H1 (cell line): ENCODE measurements around the gene IQCF2. TPM values are rescaled to one million over a fixed set of nuclear protein-coding genes. Genes with fewer than 3 reads are reported as not detected.

Experiments
- CTCF ChIA-PET: fragments of 300-600 bp; sonication (Branson Sonifier 250); formaldehyde crosslinking; loops from one replicate; lab custom pipeline; 2021; ENCODE audit not compliant: partially characterized antibody; lab: Charles Lee
- POLR2A ChIA-PET: fragments of 300-600 bp; sonication (Branson Sonifier 250); formaldehyde crosslinking; loops from one replicate; lab custom pipeline; 2021; ENCODE audit warnings: inconsistent platforms; ENCODE audit not compliant: partially characterized antibody; lab: Charles Lee
- DNase-seq, 2 experiments: peaks; one replicate each; pipeline versions ENCODE4 v3.0.0 to v3.0.0-alpha.2; 2010 to 2022; ENCODE audit warnings: low spot score in 2 of 2, low read depth in 1 of 2, mixed read lengths in 1 of 2
- FAIRE-seq: peaks from 2 replicates; lab custom pipeline; 2011; peaks lifted over from hg19 to GRCh38; lab: Jason Lieb, UNC
- H2AFZ ChIP-seq: 2 replicates; pipeline ENCODE4 v1.8.1; 2012; ENCODE audit warnings: low read length, inconsistent platforms
- H2AK5ac ChIP-seq: 2 replicates; pipeline ENCODE4 v1.6.1; 2013; ENCODE audit warnings: low read depth, low read length
- H2BK120ac ChIP-seq: replicated peaks from 2 replicates; pipeline ENCODE3; 2013; ENCODE audit warnings: low read depth, low read length, inconsistent platforms
- H2BK12ac ChIP-seq: 2 replicates; pipeline ENCODE4 v1.6.1; 2013; ENCODE audit warnings: low read depth, low read length
- H2BK15ac ChIP-seq: 2 replicates; pipeline ENCODE4 v1.6.1; 2013; ENCODE audit warnings: low read length
- H2BK20ac ChIP-seq: 2 replicates; pipeline ENCODE4 v1.6.1; 2013; ENCODE audit warnings: low read length
- H2BK5ac ChIP-seq: 2 replicates; pipeline ENCODE4 v1.6.1; 2013; ENCODE audit warnings: low read depth, low read length
- H3K14ac ChIP-seq: 2 replicates; pipeline ENCODE4 v1.6.1; 2013; ENCODE audit warnings: inconsistent platforms; ENCODE audit not compliant: insufficient read length
- H3K18ac ChIP-seq: 2 replicates; pipeline ENCODE4 v1.6.1; 2013; ENCODE audit warnings: low read length; ENCODE audit errors: extremely low read depth
- H3K23ac ChIP-seq: 2 replicates; pipeline ENCODE4 v1.6.1; 2013; ENCODE audit warnings: inconsistent platforms; ENCODE audit not compliant: insufficient read length
- H3K23me2 ChIP-seq: 2 replicates; pipeline ENCODE4 v1.6.1; 2013; ENCODE audit warnings: low read depth, low read length
- H3K27ac ChIP-seq: 2 replicates; pipeline ENCODE4 v1.6.1; 2011; ENCODE audit warnings: low read depth, low read length, inconsistent platforms
- H3K27me3 ChIP-seq, 4 experiments: replicated peaks in 1 of 4; 1 replicate in 1 of 4; 2 replicates in 3 of 4; pipeline versions ENCODE4 v1.6.1 to v1.8.1; 2011 to 2013; ENCODE audit warnings: low read length in 3 of 4, mild to moderate bottlenecking in 3 of 4, inconsistent platforms in 2 of 4, mixed read lengths in 2 of 4, moderate library complexity in 1 of 4; ENCODE audit not compliant: control insufficient read depth in 3 of 4, insufficient read depth in 3 of 4; ENCODE audit errors: extremely low read depth in 1 of 4
- H3K36me3 ChIP-seq, 4 experiments: 2 replicates each; pipeline versions ENCODE4 v1.6.1 to v1.8.1; 2011 to 2013; ENCODE audit warnings: mild to moderate bottlenecking in 4 of 4, low read length in 3 of 4, moderate library complexity in 2 of 4, control low read depth in 1 of 4, inconsistent platforms in 1 of 4; ENCODE audit not compliant: insufficient read depth in 4 of 4, control insufficient read depth in 2 of 4
- H3K4ac ChIP-seq: replicated peaks from 2 replicates; pipeline ENCODE3; 2013; ENCODE audit warnings: low read length, low read depth, mixed read lengths, inconsistent platforms; ENCODE audit not compliant: insufficient read length
- H3K4me1 ChIP-seq, 4 experiments: replicated peaks in 1 of 4; 1 replicate in 1 of 4; 2 replicates in 3 of 4; pipeline versions ENCODE4 v1.6.1 to v1.8.1; 2011 to 2013; ENCODE audit warnings: low read length in 3 of 4, inconsistent platforms in 2 of 4, mixed read lengths in 1 of 4; ENCODE audit not compliant: insufficient read depth in 4 of 4, control insufficient read depth in 3 of 4
- H3K4me2 ChIP-seq, 2 experiments: 2 replicates each; pipeline versions ENCODE4 v1.6.1 to v1.8.1; 2011 to 2013; ENCODE audit warnings: low read depth in 2 of 2, low read length in 2 of 2, control low read depth in 1 of 2, inconsistent platforms in 1 of 2, mild to moderate bottlenecking in 1 of 2; ENCODE audit not compliant: insufficient read depth in 1 of 2
- H3K4me3 ChIP-seq, 4 experiments: fragments of 200-600, 300-600 bp in 1 of 4; sonication (generic), shearing (Covaris generic), sonication (Bioruptor Twin) in 1 of 4; 2 replicates each; pipeline versions ENCODE4 v1.5.1 to v1.8.1; 2011 to 2016; ENCODE audit warnings: low read length in 4 of 4, low read depth in 3 of 4, control low read depth in 2 of 4, inconsistent platforms in 2 of 4, mild to moderate bottlenecking in 2 of 4, mixed read lengths in 1 of 4, moderate library complexity in 1 of 4; ENCODE audit not compliant: insufficient read depth in 2 of 4; ENCODE audit errors: extremely low read depth in 1 of 4
- H3K56ac ChIP-seq: replicated peaks from 2 replicates; pipeline ENCODE3; 2013; ENCODE audit warnings: low read depth, mild to moderate bottlenecking, mixed read lengths, low read length, inconsistent platforms; ENCODE audit not compliant: insufficient read length
- H3K79me1 ChIP-seq: 2 replicates; pipeline ENCODE4 v1.6.1; 2013; ENCODE audit warnings: low read depth, low read length, control low read depth
- H3K79me2 ChIP-seq, 2 experiments: 2 replicates each; pipeline versions ENCODE4 v1.6.1 to v1.8.1; 2012 to 2013; ENCODE audit warnings: low read length in 2 of 2, mild to moderate bottlenecking in 2 of 2, inconsistent platforms in 1 of 2; ENCODE audit not compliant: insufficient read depth in 2 of 2, control insufficient read depth in 1 of 2
- H3K9ac ChIP-seq, 4 experiments: replicated peaks in 1 of 4; 1 replicate in 1 of 4; 2 replicates in 3 of 4; pipeline versions ENCODE4 v1.6.1 to v1.8.1; 2011 to 2013; ENCODE audit warnings: low read depth in 3 of 4, low read length in 3 of 4, control low read depth in 2 of 4, mild to moderate bottlenecking in 2 of 4, moderate library complexity in 2 of 4, inconsistent platforms in 1 of 4; ENCODE audit errors: extremely low read depth in 1 of 4
- H3K9me3 ChIP-seq, 2 experiments: 2 replicates each; pipeline versions ENCODE4 v1.6.1 to v1.8.1; 2012 to 2013; ENCODE audit warnings: mild to moderate bottlenecking in 2 of 2, moderate library complexity in 2 of 2, control low read depth in 1 of 2, inconsistent platforms in 1 of 2, low read depth in 1 of 2, low read length in 1 of 2, mixed read lengths in 1 of 2; ENCODE audit not compliant: insufficient read depth in 2 of 2
- H4K20me1 ChIP-seq, 2 experiments: replicated peaks in 1 of 2; 2 replicates each; pipeline versions ENCODE3 to v1.8.1; 2011 to 2013; ENCODE audit warnings: inconsistent platforms in 2 of 2, low read length in 2 of 2, mild to moderate bottlenecking in 1 of 2; ENCODE audit not compliant: insufficient read depth in 2 of 2, control insufficient read depth in 1 of 2
- H4K5ac ChIP-seq: 2 replicates; pipeline ENCODE4 v1.6.1; 2013; ENCODE audit warnings: low read length, low read depth, mixed read lengths, inconsistent platforms; ENCODE audit not compliant: insufficient read length
- H4K8ac ChIP-seq: 2 replicates; pipeline ENCODE4 v1.8.0; 2013; ENCODE audit warnings: mild to moderate bottlenecking, moderate library complexity, low read length, inconsistent platforms; ENCODE audit not compliant: insufficient read depth; ENCODE audit errors: extremely low read depth
- H4K91ac ChIP-seq: replicated peaks from 2 replicates; pipeline ENCODE3; 2013; ENCODE audit warnings: low read length, mixed read lengths, inconsistent platforms; ENCODE audit not compliant: insufficient read length
- KDM5A ChIP-seq: fragments of 200-600 bp; IDR thresholded peaks from 2 replicates; pipeline ENCODE4 v1.7.1; 2012; ENCODE audit warnings: mild to moderate bottlenecking, low read length, inconsistent platforms, mixed read lengths
- MAX ChIP-seq: IDR thresholded peaks from 2 replicates; pipeline ENCODE4 v1.6.1; 2012; ENCODE audit warnings: inconsistent platforms
- RBBP5 ChIP-seq: IDR thresholded peaks from 2 replicates; pipeline ENCODE4 v1.7.1; 2012; ENCODE audit warnings: low read depth, mild to moderate bottlenecking, inconsistent platforms, low read length, moderate library complexity, borderline replicate concordance
- SAP30 ChIP-seq: fragments of 300-600 bp; sonication (generic); IDR thresholded peaks from 2 replicates; pipeline ENCODE4 v1.7.1; 2012; ENCODE audit warnings: low read length, moderate library complexity, mild to moderate bottlenecking, inconsistent platforms; ENCODE audit not compliant: insufficient read depth, insufficient replicate concordance
- TCF12 ChIP-seq: IDR thresholded peaks from 2 replicates; pipeline ENCODE4 v1.6.1; 2011; ENCODE audit warnings: low read depth, mild to moderate bottlenecking, low read length
- WGBS, 2 experiments: shearing (Covaris generic) in 1 of 2; methylation state at CpG; one replicate each; pipeline versions ENCODE4 v1.1.6 to v1.1.7; 2013 to 2015; ENCODE audit warnings: low lambda C conversion rate in 2 of 2, mixed read lengths in 2 of 2, inconsistent platforms in 1 of 2, low coverage in 1 of 2, missing lambda C conversion rate in 1 of 2; ENCODE audit not compliant: insufficient replicate concordance in 2 of 2, insufficient coverage in 1 of 2, insufficient read length in 1 of 2; ENCODE audit errors: extremely low coverage in 1 of 2, missing lambda C conversion rate in 1 of 2; 5-methylcytosine and 5-hydroxymethylcytosine counted together
- polyA plus RNA-seq, 7 experiments: library from polyadenylated mRNA; depleted of rRNA in 3 of 7; stranded (reverse) in 5 of 7; unstranded in 2 of 7; fragments of >200 nt in 5 of 7; fragments of 200-250 nt in 2 of 7; gene quantifications; 1 replicate in 5 of 7; 2 replicates in 1 of 7; 4 replicates in 1 of 7; pipeline versions ENCODE4 v1.2.1 to v1.2.3, GENCODE V29; 2011 to 2013; ENCODE audit warnings: missing spikeins in 2 of 7, mixed read lengths in 2 of 7
- total RNA-seq: library from RNA; stranded (reverse); fragmentation: NEBNext Ultra II Directional; extraction: Animal tissue kit (Norgen Biotek cat#: 25700); gene quantifications from 2 replicates; pipeline ENCODE4 v1.2.1, GENCODE V29; 2021

Gene IQCF2
- total and polyA plus RNA-seq, 2 of the 8 experiments (the other 6 are each of a cell fraction or from before 2014, with no cell fraction given), result not detected

- Histone ChIP-seq H2BK12ac (no peak overlapping the region), H3K4me2 (no peak overlapping the region), H4K8ac (no peak overlapping the region), H2BK15ac (no peak overlapping the region), H4K5ac (no peak overlapping the region), H2BK20ac (no peak overlapping the region), H3K23me2 (no peaks in the 10 kb centered on the region), H2BK120ac (no peak overlapping the region), H3K23ac (no peak overlapping the region), H3K56ac (no peak overlapping the region), H3K36me3 (no peaks in the 10 kb centered on the region), H2BK5ac (no peak overlapping the region), H3K4me1 (no peaks in the 10 kb centered on the region), H3K18ac (no peak overlapping the region), H3K27ac (no peak overlapping the region), H3K79me1 (no peaks in the 10 kb centered on the region), H4K91ac (no peak overlapping the region), H2AFZ (peak overlapping the region; percentile 72; the same call in 1 of the 2 replicates), H3K4ac (no peak overlapping the region), H3K14ac (no peak overlapping the region), H3K9me3 (peaks cover 0 to 2% of the 10 kb centered on the region in 2 experiments; a peak in 1 of 4 replicates), H3K9ac (no peak overlapping the region), H4K20me1 (no peaks in the 10 kb centered on the region), H2AK5ac (no peak overlapping the region), H3K79me2 (no peaks in the 10 kb centered on the region), H3K4me3 (no peak overlapping the region), H3K27me3 (no peaks in the 10 kb centered on the region; a peak in 1 of 7 replicates)
- POLR2A ChIA-PET, result no interaction called here
- DNase-seq (no peak), FAIRE-seq (no peak)
- CTCF ChIA-PET, result interaction anchor here (0.9 to 1.4 kb wide), 2 partner anchors 86 to 168 kb away, joined by 3 to 4 read pairs; no protein-coding TSS in a partner anchor
- 89% methylated on average over 2 of the region's 2 CpGs; no CpG with 5 or more reads in 1 of the 2 experiments for WGBS, 2 experiments
- TF ChIP-seq MAX (no peak), KDM5A (no peak), RBBP5 (no peak), TCF12 (no peak), SAP30 (no peak)
These were observed 26.2 kb downstream of the IQCF2 start for GRCh38 chr3:51887620-51888019.
